ENCODE results near the gene XRCC4.
"Not testable (repeated sequence)": the region's sequence is repeated elsewhere in the genome, so short reads cannot be mapped to it uniquely, and the experiment has no call there.

Gene XRCC4

DNA sequence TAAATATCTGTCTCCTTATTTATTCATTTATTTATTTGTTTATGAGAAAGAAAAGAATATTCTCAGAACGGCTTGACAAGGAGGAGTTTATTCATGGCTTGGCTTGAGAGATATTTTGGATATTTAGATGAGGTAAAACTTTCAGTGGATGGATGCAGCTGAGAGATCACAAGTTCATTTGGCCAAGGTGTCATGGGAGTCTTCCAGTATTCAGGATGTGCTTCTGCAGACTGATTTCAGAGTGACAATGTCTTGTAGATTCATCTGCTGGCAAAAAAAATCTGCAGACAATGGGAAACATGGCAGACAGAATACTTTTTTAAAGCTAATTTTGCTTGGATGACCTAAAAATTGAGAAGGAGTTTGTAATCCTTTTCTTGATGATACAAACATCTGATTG, 38.5 kb downstream of the XRCC4 start:
- DNase-seq (ENCODE audit: low read depth, low spot score), result no peak

DNA sequence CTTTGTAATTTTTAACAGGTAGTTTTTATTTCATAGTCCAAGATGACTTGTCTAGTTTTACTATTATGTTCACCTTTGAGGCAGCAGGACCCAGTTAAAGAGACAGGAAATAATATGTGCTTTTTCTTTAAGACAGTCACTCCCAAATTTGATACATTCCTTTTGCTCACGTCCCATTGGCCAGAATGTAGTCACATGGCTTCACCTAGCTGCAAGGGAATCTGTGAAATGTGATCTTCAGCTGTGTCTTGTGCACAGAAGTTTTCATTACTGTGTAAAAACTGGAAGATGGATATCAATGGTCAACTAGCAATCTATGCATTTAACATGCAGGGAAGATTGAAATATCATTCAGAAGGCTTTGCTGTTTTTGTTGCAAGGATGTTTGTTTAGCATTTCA, 41.1 kb downstream of the XRCC4 start:
- no peak for DNase-seq (ENCODE audit: low read depth, low spot score)

DNA sequence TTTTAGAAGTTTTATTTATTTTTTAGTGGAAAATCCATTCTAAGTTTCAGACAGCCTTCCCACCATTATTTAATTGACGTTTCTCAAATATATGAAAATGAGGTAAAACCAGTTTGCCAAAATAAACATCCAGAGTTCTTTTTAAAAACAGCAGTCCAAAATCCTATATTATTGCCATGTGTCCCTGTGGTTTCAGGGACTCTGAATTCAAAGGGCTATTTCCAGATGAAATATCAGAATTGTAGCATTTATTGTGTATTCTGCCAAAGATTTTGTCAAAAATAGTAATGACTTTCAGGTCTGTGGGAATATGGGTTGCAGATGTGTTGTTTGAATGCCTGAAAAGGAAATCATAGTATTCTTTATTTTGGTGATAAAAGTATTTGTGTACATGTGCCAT, 41.6 kb downstream of the XRCC4 start:
- no peak for DNase-seq (ENCODE audit: low read depth, low spot score)

DNA sequence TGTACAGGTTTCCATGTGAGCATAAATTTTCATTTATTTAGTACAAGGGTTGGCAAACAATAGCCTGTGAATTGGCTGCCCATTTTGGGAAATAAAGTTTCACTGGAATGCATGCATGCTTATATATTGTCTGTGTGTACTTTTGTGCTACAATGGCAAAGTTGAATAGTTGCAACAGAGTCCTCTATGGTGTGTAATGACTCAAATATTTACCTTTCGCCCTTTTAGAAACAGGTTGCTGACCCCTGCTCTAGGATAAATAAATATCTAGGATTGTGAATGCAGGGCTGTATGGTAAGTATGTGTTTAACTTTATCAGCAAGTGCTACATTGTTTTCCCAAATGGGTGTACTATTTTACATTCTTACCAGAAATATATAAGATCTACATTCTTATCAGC, 47.2 kb downstream of the XRCC4 start:
- no peak for DNase-seq (ENCODE audit: low read depth, low spot score)

DNA sequence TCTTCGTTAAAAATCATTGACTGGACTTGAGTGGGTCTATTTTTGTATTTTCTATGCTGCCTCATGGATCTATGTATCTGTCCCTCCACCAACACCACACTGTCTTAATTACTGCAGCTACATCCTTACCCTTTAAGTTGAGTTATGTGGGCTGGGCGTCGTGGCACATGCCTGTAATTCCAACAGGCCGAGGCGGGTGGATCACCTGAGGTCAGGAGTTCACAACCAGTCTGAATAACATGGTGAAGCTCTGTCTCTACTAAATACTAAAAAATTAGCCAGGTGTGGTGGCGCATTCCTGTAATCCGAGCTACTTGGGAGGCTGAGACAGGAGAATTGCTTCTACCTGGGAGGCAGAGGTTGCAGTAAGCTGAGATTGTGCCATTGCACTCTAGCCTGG, 48.2 kb downstream of the XRCC4 start:
- no peak for DNase-seq (ENCODE audit: low read depth, low spot score)

DNA sequence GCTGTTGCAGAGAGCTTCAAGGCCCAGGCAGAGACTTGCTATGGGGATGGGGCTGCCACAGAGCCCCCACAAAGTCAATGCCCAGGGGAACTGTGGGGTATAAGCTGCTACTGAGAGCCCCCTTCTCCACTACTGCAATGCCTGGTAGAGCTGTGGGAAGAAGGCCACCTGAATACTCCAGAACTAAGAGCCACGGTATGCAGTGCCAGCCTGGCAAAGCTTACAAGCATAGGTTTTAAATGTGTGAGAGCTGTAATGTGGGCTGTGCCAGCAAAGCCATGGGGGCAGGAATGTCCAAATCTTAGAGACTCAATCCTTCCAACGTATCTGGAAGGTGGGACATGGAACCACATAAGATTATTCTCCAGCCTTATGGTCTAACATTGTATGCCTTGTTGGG, 49.2 kb downstream of the XRCC4 start:
- DNase-seq (ENCODE audit: low read depth, low spot score), result no peak

DNA sequence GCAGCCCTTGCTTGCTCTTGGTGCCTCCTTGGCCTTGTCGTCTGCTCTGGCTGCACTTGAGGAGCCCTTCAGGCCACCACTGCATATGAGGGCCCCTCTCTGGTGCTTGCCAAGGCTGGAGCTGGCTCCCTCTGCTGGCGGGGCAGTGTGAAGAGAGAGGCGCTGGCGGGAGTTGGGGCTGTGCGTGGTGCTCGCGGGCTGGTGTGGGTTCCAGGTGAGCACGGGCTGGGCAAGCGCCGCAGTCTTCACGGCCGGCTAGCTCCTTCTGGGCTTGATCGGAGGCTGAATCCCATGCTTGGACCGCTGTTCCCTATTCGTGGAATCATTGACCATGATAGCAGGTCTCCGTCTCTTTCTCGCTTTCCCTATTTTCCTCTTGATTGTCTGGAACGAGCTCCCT, 56.5 kb downstream of the XRCC4 start:
- DNase-seq (ENCODE audit: low read depth, low spot score), result no peak

DNA sequence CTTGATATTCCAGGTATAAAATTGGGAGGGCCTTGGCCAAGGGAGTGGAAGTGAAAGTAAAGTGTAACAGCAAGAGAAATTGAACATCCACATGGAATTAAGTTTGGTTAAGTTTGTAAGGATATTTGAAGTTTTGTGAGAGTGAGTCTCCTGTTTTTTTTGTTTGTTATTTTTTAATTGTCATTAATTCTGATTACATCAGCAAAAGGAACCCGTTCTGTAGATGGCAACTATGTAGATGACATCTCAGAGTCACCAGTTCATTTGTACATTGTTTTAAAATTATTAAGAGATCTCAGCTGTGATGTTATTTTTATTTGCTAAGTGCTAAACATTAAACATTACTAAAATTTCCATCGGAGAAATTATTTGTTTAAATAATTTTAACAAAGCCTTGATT, 65.2 kb downstream of the XRCC4 start:
- DNase-seq (ENCODE audit: low read depth, low spot score), result no peak

DNA sequence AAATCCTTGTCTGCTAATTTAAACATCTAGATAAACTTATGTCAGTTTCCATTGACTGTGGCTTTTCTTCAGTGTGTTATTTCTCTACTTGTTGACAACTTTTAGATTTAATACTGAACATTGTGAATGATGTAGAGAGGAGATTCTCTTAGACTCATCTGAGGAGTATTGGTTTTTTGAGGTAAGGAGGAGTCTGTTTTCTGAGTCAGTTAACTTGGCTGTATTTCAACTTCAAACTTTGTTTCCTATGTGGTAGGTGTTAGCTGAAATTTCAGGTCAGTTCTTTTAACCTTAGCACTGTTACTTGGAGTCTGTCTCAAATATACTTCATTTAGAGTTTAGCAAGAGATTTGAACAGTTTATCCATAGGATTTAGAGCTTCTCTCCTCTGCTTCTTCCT, 67.9 kb downstream of the XRCC4 start:
- no peak for DNase-seq (ENCODE audit: low read depth, low spot score)

DNA sequence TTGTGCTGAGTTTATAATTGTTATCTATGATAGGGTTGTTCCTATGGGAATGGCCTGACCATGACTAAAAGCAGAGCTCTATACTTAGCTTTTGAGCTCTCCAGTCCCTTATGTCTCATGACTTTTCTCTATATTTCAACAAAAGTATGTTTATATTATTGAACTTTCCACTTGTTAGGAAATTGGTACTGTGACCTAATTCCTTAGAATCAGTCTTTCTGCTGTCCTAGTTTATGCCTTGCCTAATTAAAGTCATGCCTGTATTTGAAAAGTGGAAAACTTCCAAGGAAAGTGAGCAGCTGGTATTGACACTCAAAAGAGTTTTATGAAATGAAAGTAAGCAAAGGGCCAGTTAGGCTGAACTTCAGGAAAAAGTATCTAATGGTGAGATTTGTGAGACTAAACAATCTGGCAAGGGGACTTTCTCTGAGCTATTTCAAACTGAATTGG, 68.6 kb downstream of the XRCC4 start:
- DNase-seq (ENCODE audit: low read depth, low spot score), result no peak

DNA sequence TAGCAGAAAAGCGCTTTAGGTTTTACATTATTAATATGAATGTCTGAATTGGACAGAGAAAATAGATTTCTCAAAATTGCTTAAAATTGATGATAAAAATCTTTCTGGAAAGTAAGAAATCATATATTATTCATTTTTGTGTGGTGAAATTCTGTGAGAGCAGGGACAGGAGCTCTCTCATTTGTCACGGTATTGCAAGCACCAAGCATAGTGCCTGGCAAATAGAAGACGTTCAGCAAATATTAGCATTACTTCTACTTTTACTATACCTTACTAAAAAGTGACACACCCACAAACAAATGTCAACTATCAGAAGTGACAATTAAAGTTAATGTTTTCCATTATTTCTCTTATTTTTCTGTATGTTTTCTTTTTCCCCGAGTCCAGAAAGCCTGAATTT, 69.1 kb downstream of the XRCC4 start:
- DNase-seq (ENCODE audit: low read depth, low spot score), result no peak

DNA sequence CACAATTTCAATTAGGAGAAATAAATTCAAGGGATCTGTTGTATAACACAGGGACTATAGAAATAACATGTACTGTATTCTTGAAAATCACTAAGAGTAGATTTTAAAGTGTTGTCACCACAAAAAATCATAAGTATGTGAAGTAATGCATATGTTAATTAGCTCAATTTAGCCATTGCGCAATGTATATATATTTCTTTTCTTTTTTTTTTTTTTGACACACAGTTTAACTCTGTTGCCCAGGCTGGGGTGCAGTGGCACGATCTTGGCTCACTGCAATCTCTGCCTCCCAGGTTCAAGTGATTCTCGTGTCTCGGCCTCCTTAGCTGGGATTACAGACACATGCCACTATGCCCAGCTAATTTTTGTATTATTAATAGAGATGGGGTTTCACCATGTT, 70.2 kb downstream of the XRCC4 start:
- DNase-seq (ENCODE audit: low read depth, low spot score), result no peak

DNA sequence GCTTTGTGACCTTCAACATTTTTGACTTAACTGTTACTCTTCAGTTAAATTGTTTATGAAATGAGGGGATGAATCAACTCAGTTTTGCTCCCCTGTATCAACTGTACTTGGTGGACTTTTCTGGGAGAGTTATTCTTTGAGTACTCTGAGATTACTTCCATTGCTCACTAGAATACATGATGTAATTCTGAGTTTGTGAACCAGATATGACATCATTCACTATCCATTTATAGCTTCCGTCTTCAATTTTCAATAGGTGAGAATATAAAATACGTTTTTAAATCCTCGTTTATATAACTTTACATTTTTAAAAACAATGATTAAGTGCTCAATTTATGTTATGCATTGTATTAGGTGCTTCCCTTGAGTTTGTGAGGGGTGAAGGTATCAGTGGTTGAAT, 71.0 kb downstream of the XRCC4 start:
- no peak for DNase-seq (ENCODE audit: low read depth, low spot score)

DNA sequence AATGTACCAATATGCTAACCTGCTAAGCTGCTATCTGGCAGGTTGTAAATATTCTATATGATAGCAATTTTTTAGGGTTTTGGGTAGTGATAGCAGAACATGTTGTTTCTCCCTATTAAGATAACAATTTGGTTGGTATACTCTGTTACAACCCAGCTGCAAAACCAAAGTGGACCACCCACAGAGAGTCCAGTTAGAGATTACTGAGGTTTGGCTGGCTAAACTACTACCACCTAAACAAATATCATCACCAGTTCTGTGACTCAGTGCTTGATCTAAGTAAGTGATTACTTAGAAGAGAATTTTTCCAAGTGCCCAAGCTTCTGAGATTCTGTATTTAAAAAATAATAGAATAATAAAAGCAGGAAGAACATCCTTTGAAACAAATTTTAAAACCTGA, 72.3 kb downstream of the XRCC4 start:
- no peak for DNase-seq (ENCODE audit: low read depth, low spot score)

DNA sequence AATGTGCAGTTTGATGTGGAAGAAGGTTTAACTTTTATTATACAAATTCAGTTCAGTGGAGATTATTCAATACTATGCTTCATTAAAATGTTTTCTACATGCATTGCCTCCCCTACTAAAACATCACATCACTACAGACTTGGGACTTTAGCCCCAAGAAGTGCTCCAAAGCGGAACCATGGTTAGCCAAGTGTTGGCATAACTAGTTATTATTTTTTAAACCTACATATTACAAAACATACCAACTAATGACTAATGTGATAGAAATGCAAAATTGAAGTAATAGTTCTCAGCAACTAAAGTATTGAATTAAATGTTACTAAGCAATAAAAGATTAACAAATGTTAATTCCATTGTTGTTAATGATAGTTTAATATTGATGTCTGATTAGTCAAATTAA, 74.5 kb downstream of the XRCC4 start:
- DNase-seq (ENCODE audit: low read depth, low spot score), result no peak

DNA sequence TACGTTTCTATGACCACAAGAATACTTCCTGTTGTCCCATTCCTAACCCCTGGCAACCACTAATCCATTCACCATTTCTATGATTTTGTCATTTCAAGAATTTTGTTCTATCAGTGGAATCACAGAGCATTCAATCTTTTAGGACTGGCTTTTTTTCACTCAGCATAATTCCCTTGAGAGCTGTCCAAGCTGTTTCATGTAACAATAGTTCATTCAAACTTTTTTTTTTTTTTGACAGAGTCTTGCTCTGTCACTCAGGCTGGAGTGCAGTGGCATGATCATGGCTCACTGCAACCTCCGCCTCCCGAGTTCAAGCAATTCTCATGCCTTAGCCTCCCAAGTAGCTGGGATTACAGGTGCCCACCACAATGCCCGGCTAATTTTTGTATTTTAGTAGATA, 75.6 kb downstream of the XRCC4 start:
- not testable (repeated sequence) for DNase-seq (ENCODE audit: low read depth, low spot score)

DNA sequence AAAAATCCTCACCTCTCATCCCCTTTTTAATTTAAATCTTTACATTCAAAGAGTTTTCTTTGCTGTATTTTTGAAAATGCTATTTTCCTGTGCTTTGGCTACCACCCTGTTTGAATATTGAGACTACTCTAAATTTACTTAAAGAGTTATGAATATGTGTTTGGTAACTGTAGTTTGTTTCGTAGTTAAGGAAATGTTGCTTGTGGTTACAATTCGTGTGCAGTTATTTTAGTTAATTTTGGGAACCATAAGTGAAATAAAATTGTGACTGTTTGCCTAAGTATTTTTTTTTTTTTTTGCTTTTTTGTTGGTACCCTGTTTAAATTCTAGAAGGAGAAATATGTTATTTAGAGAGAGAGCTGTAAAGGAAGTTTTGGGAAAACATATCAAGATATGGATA, 78.7 kb downstream of the XRCC4 start:
- no peak for DNase-seq (ENCODE audit: low read depth, low spot score)

DNA sequence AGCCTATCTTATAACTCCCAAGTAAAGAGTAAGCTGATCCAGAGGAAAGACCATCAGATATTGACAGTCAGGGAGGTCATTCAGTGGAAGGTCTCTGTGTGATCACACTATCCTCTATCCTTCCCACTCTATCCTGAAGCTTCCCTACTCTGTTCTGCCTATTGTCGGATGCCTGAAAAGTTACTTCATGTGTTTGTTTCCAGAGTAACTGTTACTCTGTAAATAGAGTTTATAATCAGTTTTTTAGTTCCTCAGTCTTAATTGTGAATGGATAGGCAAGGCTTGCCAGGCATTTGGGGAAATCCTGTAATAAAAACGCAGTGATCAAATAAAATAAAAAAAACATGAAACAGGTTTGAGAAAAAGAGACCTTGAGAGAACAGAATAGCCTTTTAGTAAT, 79.8 kb downstream of the XRCC4 start:
- DNase-seq (ENCODE audit: low read depth, low spot score), result no peak

DNA sequence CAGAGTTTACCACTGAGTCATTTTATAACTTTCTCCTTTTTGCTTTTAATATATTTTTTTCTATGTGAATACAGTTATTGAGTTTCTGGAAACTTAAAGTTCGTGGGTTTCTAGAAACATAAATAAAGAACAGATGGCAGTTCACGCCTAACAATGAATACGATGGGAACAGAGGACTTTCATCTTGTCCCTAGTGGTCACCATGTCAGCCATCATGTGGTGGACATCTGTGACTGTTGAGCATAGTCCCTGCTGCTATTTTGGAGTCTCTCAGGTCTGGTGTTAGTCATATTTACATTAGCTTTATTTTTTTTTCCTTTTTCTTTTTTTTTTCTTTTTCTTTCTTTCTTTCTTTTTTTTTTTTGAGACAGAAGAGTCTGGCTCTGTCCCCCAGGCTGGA, 85.3 kb downstream of the XRCC4 start:
- no peak for DNase-seq (ENCODE audit: low read depth, low spot score)

DNA sequence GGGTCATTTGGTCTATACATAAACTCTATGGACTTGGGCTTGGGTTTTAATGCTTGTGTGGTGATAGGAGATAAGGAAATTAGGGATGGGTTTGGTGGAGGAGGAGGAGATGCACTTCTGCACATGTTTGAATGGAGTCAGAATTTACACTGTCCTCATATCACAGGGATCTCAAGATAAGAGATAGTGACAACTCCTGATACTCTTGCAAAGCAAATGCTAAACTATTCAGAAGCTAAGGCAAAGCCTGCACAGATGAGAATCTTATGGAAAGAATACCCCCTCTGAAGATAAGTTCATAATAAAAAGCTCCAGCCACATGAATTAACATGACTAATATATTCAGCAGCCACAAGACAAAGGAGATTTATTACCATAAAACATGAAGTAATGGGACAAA, 90.2 kb downstream of the XRCC4 start:
- DNase-seq (ENCODE audit: low read depth, low spot score), result no peak

DNA sequence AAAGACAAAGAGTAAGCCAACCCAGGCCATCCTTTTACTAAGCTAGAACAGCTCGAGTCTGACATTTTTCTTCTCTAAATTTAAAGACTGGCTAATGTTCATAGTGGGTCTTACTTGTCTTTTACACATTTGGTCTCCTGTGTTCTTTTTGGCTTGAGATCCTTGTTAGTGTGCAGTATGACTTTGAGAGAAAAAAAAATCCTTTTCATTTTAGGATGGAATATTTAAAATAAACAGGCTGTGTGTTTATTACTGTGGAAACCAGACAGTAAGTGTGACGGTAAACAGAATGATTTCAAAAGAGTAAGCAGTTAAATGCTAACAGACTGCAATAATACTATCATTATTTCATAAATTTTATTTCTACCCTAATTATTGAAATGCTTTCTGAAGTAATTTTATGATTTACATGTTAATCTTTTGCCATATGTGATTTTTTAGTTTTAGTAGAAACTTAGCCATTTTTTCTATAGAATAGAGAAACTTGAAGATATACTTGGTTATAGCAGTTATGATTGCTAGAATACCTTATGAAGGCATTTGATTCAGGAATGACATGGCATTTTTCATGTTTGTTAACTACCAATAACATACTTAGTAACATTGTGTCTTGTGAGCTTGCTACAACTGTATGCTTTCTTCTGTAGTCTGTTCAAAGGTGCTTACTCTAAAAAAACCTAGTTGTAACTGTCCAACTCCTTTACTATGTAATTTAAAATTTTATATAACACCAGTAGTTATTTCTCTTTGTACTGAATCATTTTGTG, 92.4 kb downstream of the XRCC4 start:
- no peak for DNase-seq (ENCODE audit: low read depth, low spot score)

DNA sequence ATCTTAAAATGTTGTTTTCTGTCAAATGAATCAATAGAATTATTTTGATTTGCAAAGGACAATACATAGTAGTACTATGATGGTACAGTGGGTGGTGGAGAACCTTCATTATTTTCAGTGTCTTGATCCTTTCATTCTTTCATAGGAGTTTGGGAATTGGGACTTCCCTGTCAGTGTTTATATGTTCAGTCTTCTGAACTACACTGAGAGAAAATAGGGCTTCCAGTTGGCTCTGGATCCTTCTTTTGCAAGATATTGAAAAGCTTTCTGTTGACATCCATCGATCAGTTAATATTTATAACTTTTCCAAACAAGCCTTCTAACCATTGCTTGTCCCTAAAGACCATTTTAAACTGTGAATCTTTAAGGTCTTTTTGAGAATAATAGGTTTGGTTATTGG, 94.7 kb downstream of the XRCC4 start:
- DNase-seq (ENCODE audit: low read depth, low spot score), result no peak

DNA sequence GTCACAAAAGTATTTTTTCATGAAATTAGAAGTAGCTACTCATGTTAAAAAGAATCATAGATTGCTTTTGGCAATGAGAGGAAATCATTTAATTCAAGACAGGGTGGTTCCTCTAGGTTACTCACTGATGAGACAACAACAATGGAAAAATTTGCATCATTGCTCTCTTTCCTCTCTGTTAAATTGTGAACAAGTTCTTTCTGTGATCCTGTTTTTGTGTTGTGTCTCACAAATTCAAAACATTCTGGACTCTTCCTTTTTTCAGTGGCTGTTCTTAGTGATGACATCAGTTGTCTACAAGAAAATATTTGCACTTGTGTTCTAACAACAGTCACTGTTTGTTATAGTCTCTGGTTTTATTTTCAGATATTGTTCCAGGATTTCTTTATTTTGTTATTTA, 95.3 kb downstream of the XRCC4 start:
- no peak for DNase-seq (ENCODE audit: low read depth, low spot score)

DNA sequence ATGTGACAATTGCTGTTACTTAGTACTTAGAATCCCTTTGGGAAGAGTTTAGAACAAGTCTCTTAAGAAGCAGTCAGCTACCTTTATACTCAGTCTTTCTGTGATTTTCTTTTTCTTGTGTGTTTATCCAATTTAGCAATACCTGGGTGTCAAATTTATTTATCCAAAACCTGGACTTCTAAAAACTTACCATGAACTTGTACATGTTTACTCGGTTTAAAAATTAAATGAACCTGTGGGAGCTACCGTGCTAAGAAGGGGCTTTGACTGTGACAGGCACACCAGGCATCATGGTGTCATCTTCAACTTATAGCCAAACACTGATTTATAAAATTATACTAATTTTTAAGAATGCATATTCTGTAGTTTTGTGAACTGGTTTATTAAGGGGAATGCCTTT, 96.5 kb downstream of the XRCC4 start:
- DNase-seq (ENCODE audit: low read depth, low spot score), result no peak
